ENCODE measurements around the gene ZCCHC2.

ZCCHC2 gene

DNA sequence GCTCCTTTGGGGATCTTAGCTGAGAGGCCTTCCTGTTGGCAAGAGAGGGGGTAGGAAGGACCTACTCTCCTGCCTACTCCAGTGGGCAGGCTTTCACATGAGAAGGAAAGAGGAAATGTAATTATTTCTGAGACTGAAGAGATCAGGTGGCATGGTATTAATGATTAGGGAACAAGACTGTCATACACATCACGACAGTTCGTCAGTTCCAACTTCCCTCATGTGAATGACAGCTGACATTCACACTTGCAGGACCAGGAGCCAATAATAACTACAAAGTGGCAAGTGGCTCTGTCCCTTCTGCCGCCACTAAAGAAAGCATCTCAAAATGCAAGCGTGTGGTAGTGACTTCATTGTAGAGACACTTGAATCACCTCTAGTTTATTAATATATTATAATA, 90.0 kb downstream of the ZCCHC2 start:
- no peak for DNase-seq (ENCODE audit: extremely low read depth, low read depth)
- TF ChIP-seq, protein P1, sequence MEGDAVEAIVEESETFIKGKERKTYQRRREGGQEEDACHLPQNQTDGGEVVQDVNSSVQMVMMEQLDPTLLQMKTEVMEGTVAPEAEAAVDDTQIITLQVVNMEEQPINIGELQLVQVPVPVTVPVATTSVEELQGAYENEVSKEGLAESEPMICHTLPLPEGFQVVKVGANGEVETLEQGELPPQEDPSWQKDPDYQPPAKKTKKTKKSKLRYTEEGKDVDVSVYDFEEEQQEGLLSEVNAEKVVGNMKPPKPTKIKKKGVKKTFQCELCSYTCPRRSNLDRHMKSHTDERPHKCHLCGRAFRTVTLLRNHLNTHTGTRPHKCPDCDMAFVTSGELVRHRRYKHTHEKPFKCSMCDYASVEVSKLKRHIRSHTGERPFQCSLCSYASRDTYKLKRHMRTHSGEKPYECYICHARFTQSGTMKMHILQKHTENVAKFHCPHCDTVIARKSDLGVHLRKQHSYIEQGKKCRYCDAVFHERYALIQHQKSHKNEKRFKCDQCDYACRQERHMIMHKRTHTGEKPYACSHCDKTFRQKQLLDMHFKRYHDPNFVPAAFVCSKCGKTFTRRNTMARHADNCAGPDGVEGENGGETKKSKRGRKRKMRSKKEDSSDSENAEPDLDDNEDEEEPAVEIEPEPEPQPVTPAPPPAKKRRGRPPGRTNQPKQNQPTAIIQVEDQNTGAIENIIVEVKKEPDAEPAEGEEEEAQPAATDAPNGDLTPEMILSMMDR (IDR thresholded peaks at IDR 0.05; ENCODE audit: low read depth, low read length, missing control alignments), result no peak
- H3K4me3 ChIP-seq (replicated peaks; ENCODE audit: low read depth, low read length), result no peak overlapping the region

DNA sequence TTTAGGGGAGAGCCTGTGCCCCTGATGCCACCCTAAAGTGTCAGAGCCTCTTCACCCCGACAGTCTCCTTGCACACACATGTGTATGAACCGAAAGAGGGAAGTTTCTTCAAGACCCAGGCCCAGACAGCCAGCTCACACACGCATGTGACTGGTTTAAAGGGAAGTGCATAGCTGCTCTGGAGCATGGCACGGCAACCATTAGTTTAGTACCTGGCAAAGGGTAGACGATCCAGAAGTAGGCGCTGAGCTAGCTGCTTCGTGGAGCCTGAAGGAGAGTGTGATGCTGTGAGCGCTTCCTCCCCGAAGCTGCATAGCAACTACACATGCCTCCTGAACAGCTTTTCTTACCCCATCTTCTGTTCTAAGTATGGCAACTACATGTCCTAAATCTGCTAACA, 91.7 kb downstream of the ZCCHC2 start:
- TF ChIP-seq, protein P1 (IDR thresholded peaks at IDR 0.05; ENCODE audit: low read depth, low read length, missing control alignments), result no peak
- H3K4me3 ChIP-seq (replicated peaks; ENCODE audit: low read depth, low read length), result no peak overlapping the region
- no peak for DNase-seq (ENCODE audit: extremely low read depth, low read depth)

GRCh38 chr18:62616331-62616805, 93.5 kb downstream of the ZCCHC2 start:
- TF ChIP-seq, protein P1 (IDR thresholded peaks at IDR 0.05; ENCODE audit: low read depth, low read length, missing control alignments), result no peak
- peak; percentile 54 for DNase-seq (ENCODE audit: extremely low read depth, low read depth)
- H3K4me3 ChIP-seq (replicated peaks; ENCODE audit: low read depth, low read length), result 0 out of 2 replicates have a peak overlapping the region, but pooled peaks have one; percentile 6

GRCh38 chr18:62617793-62618591, 95.2 kb downstream of the ZCCHC2 start:
- TF ChIP-seq, protein P1 (IDR thresholded peaks at IDR 0.05; ENCODE audit: low read depth, low read length, missing control alignments), result no peak
- H3K4me3 ChIP-seq (replicated peaks; ENCODE audit: low read depth, low read length), result no peak overlapping the region
- no peak for DNase-seq (ENCODE audit: extremely low read depth, low read depth)

- DNase-seq (ENCODE audit: extremely low read depth, low read depth), result no peak
- TF ChIP-seq, protein P1 (IDR thresholded peaks at IDR 0.05; ENCODE audit: low read depth, low read length, missing control alignments), result no peak
- H3K4me3 ChIP-seq (replicated peaks; ENCODE audit: low read depth, low read length), result no peak overlapping the region
Measured at GRCh38 chr18:62618735-62619134, 95.9 kb downstream of the ZCCHC2 start.

- TF ChIP-seq, protein P1 (IDR thresholded peaks at IDR 0.05; ENCODE audit: low read depth, low read length, missing control alignments), result no peak
- no peak overlapping the region for H3K4me3 ChIP-seq (replicated peaks; ENCODE audit: low read depth, low read length)
- no peak for DNase-seq (ENCODE audit: extremely low read depth, low read depth)
Measured at GRCh38 chr18:62621546-62621945, 98.7 kb downstream of the ZCCHC2 start.
